Muscle of leg (tissue), 11 donors: Measurements from ENCODE around the gene EYA3. TPM values are rescaled to one million over a fixed set of nuclear protein-coding genes. Genes with fewer than 3 reads are reported as not detected.

Experiments
- DNase-seq: peaks from one replicate; pipeline ENCODE4 v3.0.0; 2013
- H3K27ac ChIP-seq: one replicate; pipeline ENCODE4 v1.5.1; 2013; ENCODE audit warnings: mild to moderate bottlenecking, low read length, control low read depth
- H3K27me3 ChIP-seq: one replicate; pipeline ENCODE4 v1.6.1; 2013; ENCODE audit warnings: low read length; ENCODE audit not compliant: control insufficient read depth, insufficient read depth
- H3K36me3 ChIP-seq: one replicate; pipeline ENCODE4 v1.6.1; 2013; ENCODE audit warnings: low read length; ENCODE audit not compliant: control insufficient read depth, insufficient read depth
- H3K4me1 ChIP-seq: one replicate; pipeline ENCODE4 v1.6.1; 2013; ENCODE audit warnings: low read length; ENCODE audit not compliant: control insufficient read depth, insufficient read depth
- H3K4me3 ChIP-seq: one replicate; pipeline ENCODE4 v1.5.1; 2013; ENCODE audit warnings: low read length, control low read depth
- H3K9me3 ChIP-seq: replicated peaks from 2 replicates; pipeline ENCODE4 v1.6.1; 2013; ENCODE audit warnings: low read depth, low read length; ENCODE audit not compliant: control insufficient read depth
- WGBS: methylation state at CpG from one replicate; pipeline ENCODE4 v1.1.5; 2013; ENCODE audit warnings: missing lambda C conversion rate; ENCODE audit not compliant: insufficient coverage; 5-methylcytosine and 5-hydroxymethylcytosine counted together
- polyA plus RNA-seq, 8 donors: library from polyadenylated mRNA; unstranded; fragments of 120-200 nt; gene quantifications; one replicate each; pipeline versions ENCODE4 v1.2.1 to v1.2.3, GENCODE V29; 2013; ENCODE audit warnings: inconsistent platforms in 1 of 8, low replicate concordance in 1 of 8; ENCODE audit not compliant: insufficient read length in 8 of 8, insufficient read depth in 1 of 8
- total RNA-seq: library from RNA; stranded (reverse); fragments of 120-200 nt; gene quantifications from one replicate; pipeline ENCODE4 v1.2.4, GENCODE V29; 2013

EYA3 gene
- total and polyA plus RNA-seq, 9 donors = 14.0 to 20.2 (median 16.6) TPM

DNA sequence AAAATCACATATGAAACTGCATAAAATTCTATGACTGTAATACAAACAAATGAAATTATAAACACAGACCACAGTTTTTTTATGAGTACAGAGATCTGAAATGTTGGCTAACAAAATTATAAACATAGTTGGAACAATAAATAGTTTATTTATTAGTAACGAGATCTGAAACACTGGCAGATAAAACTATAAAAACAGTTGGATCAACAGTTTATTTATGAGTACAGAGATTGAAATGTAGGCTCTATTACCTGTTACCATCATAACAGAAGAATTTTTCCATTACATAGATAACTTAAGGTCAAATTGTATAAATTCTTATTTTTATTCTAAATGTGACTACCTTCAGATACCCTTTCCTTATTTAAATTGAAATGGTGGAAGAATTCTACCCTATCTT, 14.5 kb downstream of the EYA3 start:
- no CpG with 5 or more reads among the region's 1 CpG for WGBS
- no peak overlapping the region for H3K4me3 ChIP-seq
- no peak overlapping the region for H3K27ac ChIP-seq
- H3K4me1 ChIP-seq = no peaks in the 10 kb centered on the region
- H3K9me3 ChIP-seq = no peaks in the 10 kb centered on the region
- no peak for DNase-seq
- H3K27me3 ChIP-seq = no peaks in the 10 kb centered on the region
- H3K36me3 ChIP-seq = no peaks in the 10 kb centered on the region

GRCh38 chr1:28071813-28072212, 16.6 kb downstream of the EYA3 start:
- H3K4me3 ChIP-seq = no peak overlapping the region
- no peaks in the 10 kb centered on the region for H3K4me1 ChIP-seq
- no peaks in the 10 kb centered on the region for H3K36me3 ChIP-seq
- no peak overlapping the region for H3K27ac ChIP-seq
- H3K9me3 ChIP-seq = no peaks in the 10 kb centered on the region
- DNase-seq = no peak
- H3K27me3 ChIP-seq = no peaks in the 10 kb centered on the region

- Histone ChIP-seq H3K27me3 (no peaks in the 10 kb centered on the region), H3K4me3 (no peak overlapping the region), H3K36me3 (no peaks in the 10 kb centered on the region), H3K27ac (no peak overlapping the region), H3K4me1 (no peaks in the 10 kb centered on the region), H3K9me3 (no peaks in the 10 kb centered on the region)
- 100% methylated on average over 2 of the region's 11 CpGs for WGBS
- no peak for DNase-seq
Observed at GRCh38 chr1:28070725-28071593, 17.5 kb downstream of the EYA3 start.

- no CpG with 5 or more reads among the region's 2 CpGs for WGBS
- Histone ChIP-seq H3K4me3 (no peak overlapping the region), H3K9me3 (no peaks in the 10 kb centered on the region), H3K36me3 (peaks cover 4% of the 10 kb centered on the region), H3K4me1 (no peaks in the 10 kb centered on the region), H3K27ac (no peak overlapping the region), H3K27me3 (no peaks in the 10 kb centered on the region)
- DNase-seq = no peak
Observed at GRCh38 chr1:28067523-28068090, 20.8 kb downstream of the EYA3 start.

DNA sequence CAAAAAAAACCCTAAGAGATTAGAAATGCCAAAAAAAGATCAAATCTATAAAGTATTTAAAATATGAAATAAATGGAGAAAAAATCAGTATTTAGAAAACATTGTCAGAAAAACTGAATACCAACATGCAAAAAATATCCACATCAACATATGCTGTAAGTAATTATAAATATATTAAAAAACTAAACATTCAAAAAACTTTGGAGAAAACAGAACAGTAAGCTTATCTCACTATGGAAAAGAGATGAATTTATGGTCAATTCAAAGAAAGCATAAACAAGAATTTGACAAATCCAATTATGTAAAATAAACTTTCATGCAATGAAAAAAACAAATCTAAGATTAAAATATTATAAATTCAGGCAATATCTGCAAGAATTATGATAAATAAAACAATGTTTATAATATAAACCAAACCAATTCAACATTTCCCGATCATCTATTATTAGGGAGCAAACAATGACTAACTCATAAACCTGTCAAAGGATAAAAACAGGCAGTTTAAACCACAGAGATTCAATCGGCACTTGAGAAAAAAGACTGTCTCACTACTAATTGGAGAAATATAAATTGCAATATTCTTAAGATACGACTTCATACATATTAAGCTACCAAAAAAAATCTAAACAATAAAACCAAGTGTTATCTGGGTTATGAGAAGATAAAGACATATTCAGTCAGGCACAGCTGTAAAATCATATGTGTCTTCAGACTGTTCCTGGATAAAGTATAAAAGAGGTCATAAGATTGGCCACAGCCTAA, 21.8 kb downstream of the EYA3 start:
- no CpG with 5 or more reads among the region's 3 CpGs for WGBS
- no peaks in the 10 kb centered on the region for H3K4me1 ChIP-seq
- H3K27ac ChIP-seq = no peak overlapping the region
- H3K27me3 ChIP-seq = no peaks in the 10 kb centered on the region
- H3K9me3 ChIP-seq = no peaks in the 10 kb centered on the region
- H3K4me3 ChIP-seq = no peak overlapping the region
- DNase-seq = no peak
- peaks cover 4% of the 10 kb centered on the region for H3K36me3 ChIP-seq

DNA sequence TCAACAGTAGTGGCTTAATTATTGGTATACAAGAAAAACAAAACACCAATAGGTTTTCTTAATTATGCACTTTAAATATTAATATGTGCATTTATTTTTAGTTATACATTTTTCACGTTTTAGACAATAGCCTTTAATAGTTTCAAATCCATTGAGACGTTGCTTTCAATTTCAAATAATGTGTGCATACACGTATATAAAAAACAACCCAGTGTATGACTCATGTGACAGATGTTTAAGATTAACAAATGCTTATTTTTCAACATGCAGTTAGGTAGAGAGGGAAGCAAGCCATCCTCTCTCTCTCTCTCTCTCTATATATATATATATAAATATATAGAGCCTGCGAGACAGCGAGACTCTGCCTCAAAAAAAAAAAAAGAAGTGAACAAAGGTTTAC, 24.3 kb downstream of the EYA3 start:
- Histone ChIP-seq H3K4me1 (no peaks in the 10 kb centered on the region), H3K27me3 (no peaks in the 10 kb centered on the region), H3K9me3 (no peaks in the 10 kb centered on the region), H3K27ac (no peak overlapping the region), H3K36me3 (peaks cover 4% of the 10 kb centered on the region), H3K4me3 (no peak overlapping the region)
- DNase-seq = peak; percentile 50
- no CpG with 5 or more reads among the region's 5 CpGs for WGBS

DNA sequence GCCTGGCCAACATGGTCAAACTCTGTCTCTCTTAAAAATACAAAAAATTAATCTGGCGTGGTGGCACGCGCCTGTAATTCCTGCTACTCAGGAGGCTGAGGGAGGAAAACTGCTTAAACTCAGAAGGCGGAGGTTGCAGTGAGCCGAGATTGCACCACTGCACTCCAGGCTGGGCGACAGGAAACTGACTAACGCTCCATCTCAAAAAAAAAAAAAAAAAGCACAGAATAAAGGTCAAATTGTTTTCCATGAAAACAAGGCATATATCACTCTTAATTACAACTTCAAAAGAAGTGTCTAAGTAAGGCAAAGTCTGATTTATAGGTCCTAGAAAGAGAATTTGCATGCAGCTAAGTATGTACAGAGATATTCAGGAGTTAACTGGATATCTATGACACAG, 25.6 kb downstream of the EYA3 start:
- H3K4me1 ChIP-seq = no peaks in the 10 kb centered on the region
- no peaks in the 10 kb centered on the region for H3K9me3 ChIP-seq
- no peak overlapping the region for H3K4me3 ChIP-seq
- DNase-seq = no peak
- 100% methylated on average over 1 of the region's 7 CpGs for WGBS
- H3K36me3 ChIP-seq = peaks cover 4% of the 10 kb centered on the region
- no peak overlapping the region for H3K27ac ChIP-seq
- no peaks in the 10 kb centered on the region for H3K27me3 ChIP-seq

DNA sequence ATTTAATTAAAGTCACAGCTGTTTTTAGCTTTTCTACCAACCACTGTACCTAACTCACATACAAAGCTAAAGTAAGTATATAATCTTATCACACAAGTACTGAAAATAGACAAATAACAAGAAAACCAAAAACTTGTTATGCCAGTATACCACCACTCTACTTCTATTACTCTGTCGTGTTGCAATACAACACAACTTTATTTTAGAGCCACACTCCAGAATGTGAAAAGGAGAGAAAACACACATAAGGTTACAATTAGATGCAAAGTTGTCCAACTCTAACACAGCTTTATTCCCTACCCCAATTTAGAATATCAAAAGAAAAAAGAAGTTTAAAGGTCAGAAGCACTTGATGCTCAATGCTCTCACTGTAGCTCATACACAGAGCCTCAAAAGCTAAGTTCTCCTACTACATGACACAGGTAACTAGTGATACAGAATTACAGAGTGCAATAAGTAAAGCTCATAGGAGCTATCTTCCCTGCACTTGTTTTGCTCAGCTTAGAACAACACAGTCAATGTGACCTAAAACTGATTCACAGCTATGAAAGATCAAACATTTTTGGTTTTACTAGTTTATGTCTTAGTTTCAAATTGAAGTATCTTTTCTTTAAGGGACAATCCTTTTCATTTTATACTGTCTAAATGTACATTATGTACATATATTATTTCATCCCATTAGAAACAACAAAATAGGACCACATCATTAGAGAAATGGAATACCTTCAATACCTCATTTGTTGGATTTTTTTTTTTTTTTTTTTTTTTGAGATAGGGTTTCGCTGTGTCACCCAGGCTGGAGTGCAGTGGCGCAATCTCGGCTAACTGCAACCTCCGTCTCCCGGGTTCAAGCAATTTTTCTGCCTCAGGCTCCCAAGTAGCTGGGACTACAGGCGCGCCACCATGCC, 29.2 kb downstream of the EYA3 start:
- no peaks in the 10 kb centered on the region for H3K9me3 ChIP-seq
- no peaks in the 10 kb centered on the region for H3K27me3 ChIP-seq
- DNase-seq = no peak
- no peak overlapping the region for H3K4me3 ChIP-seq
- WGBS = 92% methylated on average over 4 of the region's 8 CpGs
- H3K4me1 ChIP-seq = no peaks in the 10 kb centered on the region
- H3K36me3 ChIP-seq = no peaks in the 10 kb centered on the region
- H3K27ac ChIP-seq = no peak overlapping the region

DNA sequence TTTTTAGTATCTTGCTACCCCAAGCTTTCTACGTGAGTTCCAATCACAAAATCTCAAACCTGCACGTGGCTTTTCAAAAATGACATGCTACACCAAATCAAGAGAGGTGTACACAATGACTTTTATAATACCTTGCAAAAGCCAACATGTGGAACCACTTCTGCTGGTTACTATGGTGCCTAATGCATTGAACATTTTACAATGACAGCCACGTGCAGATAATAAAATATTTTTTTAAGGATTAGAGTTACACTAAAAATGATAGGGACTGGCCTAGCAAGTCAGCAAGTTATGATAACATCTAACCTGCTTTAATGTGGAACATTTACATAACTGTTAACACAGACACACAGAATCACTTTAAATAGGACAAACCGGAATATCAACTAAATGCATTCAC, 30.2 kb downstream of the EYA3 start:
- no peaks in the 10 kb centered on the region for H3K36me3 ChIP-seq
- H3K27ac ChIP-seq = no peak overlapping the region
- no peaks in the 10 kb centered on the region for H3K27me3 ChIP-seq
- no CpG with 5 or more reads among the region's 4 CpGs for WGBS
- no peaks in the 10 kb centered on the region for H3K9me3 ChIP-seq
- H3K4me3 ChIP-seq = no peak overlapping the region
- DNase-seq = no peak
- H3K4me1 ChIP-seq = no peaks in the 10 kb centered on the region
